RWPE2 (cell line): ENCODE results near the gene YPEL2.

Source experiments
- ATAC-seq: fragments of 200-7000 bp; cut with Tn5 transposase; 3 replicates; pipeline ENCODE4 v1.9.1; 2021; ENCODE audit warnings: low read depth
- DNase-seq: peaks from one replicate; pipeline ENCODE4 v3.0.0-alpha.2; 2020; ENCODE audit warnings: low spot score
- H3K27ac ChIP-seq: fragments of 450-650 bp; 2 replicates; pipeline ENCODE4 v1.5.1; 2017; ENCODE audit warnings: mild to moderate bottlenecking; ENCODE audit not compliant: poor library complexity, severe bottlenecking
- H3K27me3 ChIP-seq: fragments of 250-450 bp; sonication (Bioruptor Pico); 2 replicates; pipeline ENCODE4 v1.5.1; 2021; ENCODE audit warnings: mild to moderate bottlenecking, moderate library complexity; ENCODE audit not compliant: insufficient read depth, poor library complexity, severe bottlenecking
- H3K36me3 ChIP-seq: fragments of 250-450 bp; sonication (Bioruptor Pico); 2 replicates; pipeline ENCODE4 v1.5.1; 2020; ENCODE audit warnings: low read depth, mild to moderate bottlenecking, moderate library complexity
- H3K4me1 ChIP-seq: fragments of 250-450 bp; sonication (Bioruptor Pico); 2 replicates; pipeline ENCODE4 v1.5.1; 2021; ENCODE audit warnings: mild to moderate bottlenecking, moderate library complexity; ENCODE audit not compliant: insufficient read depth, poor library complexity, severe bottlenecking
- H3K4me3 ChIP-seq: fragments of 250-450 bp; sonication (Bioruptor Pico); 2 replicates; pipeline ENCODE4 v1.5.1; 2021; ENCODE audit warnings: mild to moderate bottlenecking, moderate library complexity; ENCODE audit not compliant: severe bottlenecking
- H3K9me3 ChIP-seq: fragments of 250-450 bp; sonication (Bioruptor Pico); 2 replicates; pipeline ENCODE4 v1.5.1; 2021; ENCODE audit warnings: mild to moderate bottlenecking, moderate library complexity; ENCODE audit not compliant: severe bottlenecking
- CTCF ChIP-seq: fragments of 450-650 bp; IDR thresholded peaks from one replicate; pipeline ENCODE4 v1.5.1; 2017; ENCODE audit warnings: mild to moderate bottlenecking, moderate library complexity; ENCODE audit not compliant: poor library complexity, severe bottlenecking

The YPEL2 gene

GRCh38 chr17:59416184-59416583 is 84.7 kb downstream of the YPEL2 start:
- no peak for TF ChIP-seq CTCF
- H3K4me1 ChIP-seq: no peaks in the 10 kb centered on the region
- no peaks in the 10 kb centered on the region for H3K27me3 ChIP-seq
- no peak overlapping the region for H3K27ac ChIP-seq
- H3K4me3 ChIP-seq: no peak overlapping the region
- no peaks in the 10 kb centered on the region for H3K36me3 ChIP-seq
- ATAC-seq (no peak), DNase-seq (no peak)
- no peaks in the 10 kb centered on the region for H3K9me3 ChIP-seq

GRCh38 chr17:59417452-59417851 is 86.0 kb downstream of the YPEL2 start:
- Histone ChIP-seq H3K9me3 (no peaks in the 10 kb centered on the region), H3K27ac (no peak overlapping the region), H3K4me3 (no peak overlapping the region), H3K27me3 (no peaks in the 10 kb centered on the region), H3K36me3 (no peaks in the 10 kb centered on the region), H3K4me1 (no peaks in the 10 kb centered on the region)
- no peak for TF ChIP-seq CTCF
- ATAC-seq (no peak), DNase-seq (no peak)

DNA sequence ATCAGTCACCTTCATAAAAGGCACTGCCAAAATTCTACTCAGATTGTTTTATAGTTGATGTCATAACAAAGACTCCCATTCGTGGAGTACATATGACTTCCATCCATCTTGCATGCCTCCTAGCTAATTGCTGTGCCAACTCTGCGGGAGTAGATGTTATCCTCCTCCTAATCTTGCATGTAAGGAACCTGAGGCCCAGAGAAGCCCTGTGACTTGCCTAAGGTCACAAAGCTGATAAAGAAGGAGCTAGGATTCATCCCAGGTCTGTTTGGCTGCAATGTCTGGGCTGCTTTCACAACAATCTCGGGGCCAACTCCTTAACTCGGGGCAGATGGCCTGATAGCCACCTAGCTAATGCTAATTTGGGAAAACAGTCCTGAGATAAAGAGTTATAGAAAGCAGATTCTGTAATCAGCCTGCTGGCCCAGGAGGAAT is 87.3 kb downstream of the YPEL2 start:
- TF ChIP-seq CTCF: no peak
- no peaks in the 10 kb centered on the region for H3K9me3 ChIP-seq
- no peak for ATAC-seq
- H3K4me1 ChIP-seq: no peaks in the 10 kb centered on the region
- H3K36me3 ChIP-seq: no peaks in the 10 kb centered on the region
- no peaks in the 10 kb centered on the region for H3K27me3 ChIP-seq
- no peak overlapping the region for H3K4me3 ChIP-seq
- H3K27ac ChIP-seq: no peak overlapping the region
- no peak for DNase-seq

DNA sequence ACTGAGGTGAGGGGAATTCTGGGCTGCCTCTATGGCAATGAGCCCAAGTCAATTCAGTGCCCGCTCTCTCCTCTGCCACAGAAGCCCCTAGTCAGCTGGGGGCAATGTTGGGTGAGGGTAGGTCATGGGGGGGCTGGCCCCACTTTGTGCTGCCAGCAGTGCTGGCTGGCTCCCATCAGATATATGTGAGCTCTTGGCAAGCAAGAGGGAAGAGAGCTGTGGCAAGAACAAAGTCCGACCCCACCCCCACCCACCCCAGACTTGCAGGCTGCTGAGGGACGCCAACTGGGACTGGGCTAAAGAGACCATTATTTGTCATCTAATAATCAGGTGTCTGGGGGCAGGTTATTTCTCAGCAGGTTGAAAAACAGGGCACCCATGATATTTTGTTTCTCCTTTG is 89.4 kb downstream of the YPEL2 start:
- no peak for ATAC-seq
- Histone ChIP-seq H3K27me3 (no peaks in the 10 kb centered on the region), H3K27ac (no peak overlapping the region), H3K4me3 (no peak overlapping the region), H3K4me1 (no peaks in the 10 kb centered on the region), H3K36me3 (no peaks in the 10 kb centered on the region), H3K9me3 (no peaks in the 10 kb centered on the region)
- TF ChIP-seq CTCF: no peak
- no peak for DNase-seq

GRCh38 chr17:59421722-59422121 is 90.3 kb downstream of the YPEL2 start:
- DNase-seq (no peak), ATAC-seq (no peak)
- H3K36me3 ChIP-seq: no peaks in the 10 kb centered on the region

More at GRCh38 chr17:59421722-59422121, 90.3 kb downstream of the YPEL2 start:
- no peak overlapping the region for H3K4me3 ChIP-seq
- no peak for TF ChIP-seq CTCF
- H3K4me1 ChIP-seq: no peaks in the 10 kb centered on the region
- no peaks in the 10 kb centered on the region for H3K27me3 ChIP-seq
- no peaks in the 10 kb centered on the region for H3K9me3 ChIP-seq
- H3K27ac ChIP-seq: no peak overlapping the region
